Measurements from ENCODE around the gene RSPH1.

The RSPH1 gene

GRCh38 chr21:42453986-42454570 lies 41.9 kb downstream of the RSPH1 start:
- H3K4me3 ChIP-seq (replicated peaks in 1 of 2; ENCODE audit: low read depth in 2 of 2, low read length in 2 of 2) = no peak overlapping the region
- no peak for DNase-seq (ENCODE audit: low read depth in 2 of 2)
- TF ChIP-seq CTCF (IDR thresholded peaks at IDR 0.05; ENCODE audit: low read depth, low read length) = no peak

GRCh38 chr21:42453224-42453985 lies 42.6 kb downstream of the RSPH1 start:
- DNase-seq (ENCODE audit: low read depth in 2 of 2) = no peak
- no peak for TF ChIP-seq CTCF (IDR thresholded peaks at IDR 0.05; ENCODE audit: low read depth, low read length)
- no peak overlapping the region for H3K4me3 ChIP-seq (replicated peaks in 1 of 2; ENCODE audit: low read depth in 2 of 2, low read length in 2 of 2)

GRCh38 chr21:42452401-42453223 lies 43.4 kb downstream of the RSPH1 start:
- no peak for TF ChIP-seq CTCF (IDR thresholded peaks at IDR 0.05; ENCODE audit: low read depth, low read length)
- no peak for DNase-seq (ENCODE audit: low read depth in 2 of 2)
- no peak overlapping the region for H3K4me3 ChIP-seq (replicated peaks in 1 of 2; ENCODE audit: low read depth in 2 of 2, low read length in 2 of 2)

GRCh38 chr21:42451941-42452340 lies 44.1 kb downstream of the RSPH1 start:
- no peak overlapping the region for H3K4me3 ChIP-seq (replicated peaks in 1 of 2; ENCODE audit: low read depth in 2 of 2, low read length in 2 of 2)
- TF ChIP-seq CTCF (IDR thresholded peaks at IDR 0.05; ENCODE audit: low read depth, low read length) = no peak
- no peak for DNase-seq (ENCODE audit: low read depth in 2 of 2)

- DNase-seq (ENCODE audit: low read depth in 2 of 2) = no peak
- no peak for TF ChIP-seq CTCF (IDR thresholded peaks at IDR 0.05; ENCODE audit: low read depth, low read length)
- no peak overlapping the region for H3K4me3 ChIP-seq (replicated peaks in 1 of 2; ENCODE audit: low read depth in 2 of 2, low read length in 2 of 2)
Observed at GRCh38 chr21:42448686-42449085, 47.3 kb downstream of the RSPH1 start.

GRCh38 chr21:42447732-42448131 lies 48.3 kb downstream of the RSPH1 start:
- H3K4me3 ChIP-seq (replicated peaks in 1 of 2; ENCODE audit: low read depth in 2 of 2, low read length in 2 of 2) = no peak overlapping the region
- no peak for DNase-seq (ENCODE audit: low read depth in 2 of 2)
- TF ChIP-seq CTCF (IDR thresholded peaks at IDR 0.05; ENCODE audit: low read depth, low read length) = no peak
